Frontal cortex (tissue), 4 donors: Measurements from ENCODE around the gene MYOM1. TPM values are rescaled to one million over a fixed set of nuclear protein-coding genes. Genes with fewer than 3 reads are reported as not detected.
A peak's percentile ranks its signal among the peaks of the same experiment; 100 is the strongest.
"Not testable (repeated sequence)": the region's sequence is repeated elsewhere in the genome, so short reads cannot be mapped to it uniquely, and the experiment has no call there.

Source experiments
- DNase-seq, 2 donors: peaks; one replicate each; pipeline ENCODE4 v3.0.0; 2012; ENCODE audit warnings: low spot score in 2 of 2
- FAIRE-seq: peaks from 2 replicates; lab custom pipeline; 2012; peaks lifted over from hg19 to GRCh38; lab: Jason Lieb, UNC
- total RNA-seq: library from RNA; depleted of rRNA; stranded (reverse); fragments of >200 nt; gene quantifications from one replicate; pipeline ENCODE4 v1.2.3, GENCODE V29; 2014
- donor health status: control.
- donor health status: control.
- donor health status: control.

Gene MYOM1
- total RNA-seq, 1 donor from 2014 or later: 0.82 TPM

DNA sequence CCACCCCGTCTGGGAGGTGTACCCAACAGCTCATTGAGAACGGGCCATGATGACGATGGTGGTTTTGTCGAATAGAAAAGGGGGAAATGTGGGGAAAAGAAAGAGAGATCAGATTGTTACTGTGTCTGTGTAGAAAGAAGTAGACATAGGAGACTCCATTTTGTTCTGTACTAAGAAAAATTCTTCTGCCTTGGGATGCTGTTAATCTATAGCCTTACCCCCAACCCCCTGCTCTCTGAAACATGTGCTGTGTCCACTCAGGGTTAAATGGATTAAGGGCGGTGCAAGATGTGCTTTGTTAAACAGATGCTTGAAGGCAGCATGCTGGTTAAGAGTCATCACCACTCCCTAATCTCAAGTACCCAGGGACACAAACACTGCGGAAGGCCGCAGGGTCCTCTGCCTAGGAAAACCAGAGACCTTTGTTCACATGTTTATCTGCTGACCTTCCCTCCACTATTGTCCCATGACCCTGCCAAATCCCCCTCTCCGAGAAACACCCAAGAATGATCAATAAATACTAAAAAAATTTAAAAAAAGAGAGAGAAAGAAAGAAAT lies 169.8 kb downstream of the MYOM1 start:
- not testable (repeated sequence) for FAIRE-seq, DNase-seq

DNA sequence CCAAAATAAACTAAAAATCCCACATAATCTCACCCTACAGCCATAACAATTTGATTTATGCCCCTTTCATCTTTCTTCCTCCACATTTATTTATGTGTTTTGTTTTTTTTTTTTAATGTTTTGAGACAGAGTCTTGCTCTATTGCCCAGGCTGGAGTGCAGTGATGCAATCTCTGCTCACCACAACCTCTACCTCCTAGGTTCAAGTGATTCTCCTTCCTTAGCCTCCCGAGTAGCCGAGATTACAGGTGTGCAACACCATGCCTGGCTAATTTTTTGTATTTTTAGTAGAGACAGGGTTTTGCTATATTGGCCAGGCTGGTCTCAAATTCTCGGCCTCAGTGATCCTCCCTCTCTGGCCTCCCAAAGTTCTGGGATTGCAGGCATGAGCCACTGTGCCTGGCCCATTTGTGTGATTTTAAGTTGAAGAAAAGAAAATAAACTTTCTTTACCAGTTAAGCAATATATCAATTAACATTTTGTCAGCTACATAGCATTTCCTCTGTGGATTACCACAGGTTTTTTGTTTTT lies 170.9 kb downstream of the MYOM1 start:
- no peak for FAIRE-seq

DNA sequence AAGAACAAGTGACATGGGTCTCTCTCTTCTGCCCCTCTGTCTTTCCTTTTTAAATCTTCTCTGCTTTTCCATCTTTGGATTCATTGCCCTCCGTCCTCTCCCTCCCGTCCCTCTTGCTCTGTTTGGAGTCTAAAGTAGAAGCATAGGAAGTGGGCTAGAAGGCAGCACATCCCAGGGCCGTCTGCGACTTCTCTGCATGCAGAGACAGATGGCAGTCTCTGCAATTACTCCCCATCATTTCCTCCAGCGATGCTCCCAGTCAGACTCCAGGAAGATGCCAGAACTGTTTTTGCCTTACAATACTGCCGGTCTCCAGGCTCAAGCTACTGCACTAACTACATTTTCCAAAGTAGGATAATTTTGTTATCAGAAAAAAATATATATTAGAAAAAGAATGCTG lies 171.6 kb downstream of the MYOM1 start:
- FAIRE-seq (no peak), DNase-seq (peak in 1 of 2 donors; percentile 33)

More for the DNA sequence above, 170.9 kb downstream of the MYOM1 start:
- DNase-seq: no peak

DNA sequence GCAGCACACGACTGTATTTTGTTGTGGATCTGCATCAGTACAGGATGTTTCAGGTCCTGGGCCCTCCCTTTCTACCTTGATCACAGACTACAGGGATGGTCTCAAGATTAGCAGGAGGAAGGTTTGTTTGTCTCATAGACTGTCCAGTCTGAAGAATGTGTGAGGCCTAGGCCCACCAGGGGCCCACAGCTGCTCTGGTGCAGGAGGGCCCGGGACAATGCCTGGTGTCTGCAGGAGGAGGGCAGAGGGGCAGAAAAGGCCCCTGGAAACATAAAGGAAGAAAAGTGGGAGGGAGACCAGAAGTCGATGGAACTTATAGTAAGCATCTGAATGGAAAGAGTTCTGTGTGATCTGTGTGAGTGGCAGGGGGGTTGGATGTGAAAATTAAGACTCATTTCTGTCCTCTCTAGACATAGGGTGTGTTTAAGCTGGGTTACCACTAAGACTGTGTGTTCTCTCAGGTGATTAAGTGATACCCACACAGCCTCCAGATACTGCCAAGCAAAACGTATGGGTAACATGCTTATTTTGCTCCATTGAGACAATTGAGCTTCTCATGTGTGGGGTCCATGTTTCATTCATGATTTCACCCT lies 173.5 kb downstream of the MYOM1 start:
- FAIRE-seq: no peak
- no peak for DNase-seq

DNA sequence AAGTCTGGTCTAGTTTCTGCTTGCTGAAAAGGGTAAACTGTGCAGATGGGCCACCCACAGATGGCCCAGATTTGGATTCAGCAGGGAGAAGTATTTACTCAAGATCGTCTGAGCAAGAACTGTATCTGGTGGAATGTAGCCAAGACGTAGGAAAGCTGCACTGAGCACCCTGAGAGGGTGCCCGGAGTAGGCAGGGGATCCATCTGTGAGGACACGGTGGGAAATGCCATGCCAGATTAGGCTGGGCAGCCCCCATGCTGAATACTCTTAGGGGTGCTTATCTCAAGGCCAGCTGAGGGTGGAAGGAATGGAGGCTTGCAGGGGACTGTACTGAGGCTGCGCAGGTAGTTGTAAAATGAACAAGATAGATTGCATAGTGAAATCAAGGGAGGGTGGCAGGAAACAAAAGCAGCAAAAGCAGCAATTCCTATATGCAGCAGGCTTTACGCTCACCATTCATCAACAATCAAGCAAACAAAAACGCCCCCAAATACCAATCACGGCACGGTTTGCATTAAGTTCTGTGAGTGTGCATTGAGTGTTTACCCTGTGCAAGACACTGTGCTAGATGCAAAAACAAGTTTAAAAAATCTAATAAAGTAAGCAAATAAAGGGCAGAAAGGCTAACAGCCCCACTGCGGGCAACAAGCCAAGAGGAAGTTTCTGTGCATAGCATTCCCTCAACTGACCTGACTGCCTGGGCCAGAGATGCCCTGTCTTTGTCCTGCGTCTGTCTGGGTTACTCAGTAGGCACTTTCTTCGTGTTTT lies 174.7 kb downstream of the MYOM1 start:
- DNase-seq: peak in 1 of 2 donors; percentile 34
- no peak for FAIRE-seq

DNA sequence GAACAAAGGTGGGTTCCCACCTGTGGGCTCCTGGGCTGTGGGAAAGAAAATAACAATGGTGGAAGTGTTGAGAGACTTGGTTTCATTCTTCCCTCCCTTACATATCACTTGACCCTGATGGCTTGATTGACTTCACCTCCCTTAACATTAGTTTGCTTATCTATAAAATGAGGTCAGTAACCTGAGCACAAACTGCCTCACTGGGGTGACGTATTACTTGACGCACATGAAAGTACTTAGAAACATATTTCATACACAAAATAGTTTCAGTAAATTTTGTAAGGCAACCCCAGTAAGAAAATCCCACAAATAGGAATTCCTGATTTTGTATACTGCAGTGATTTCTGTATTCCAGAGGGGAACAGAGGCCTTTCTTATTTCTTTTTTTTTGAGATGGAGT lies 177.4 kb downstream of the MYOM1 start:
- DNase-seq: no peak
- no peak for FAIRE-seq

DNA sequence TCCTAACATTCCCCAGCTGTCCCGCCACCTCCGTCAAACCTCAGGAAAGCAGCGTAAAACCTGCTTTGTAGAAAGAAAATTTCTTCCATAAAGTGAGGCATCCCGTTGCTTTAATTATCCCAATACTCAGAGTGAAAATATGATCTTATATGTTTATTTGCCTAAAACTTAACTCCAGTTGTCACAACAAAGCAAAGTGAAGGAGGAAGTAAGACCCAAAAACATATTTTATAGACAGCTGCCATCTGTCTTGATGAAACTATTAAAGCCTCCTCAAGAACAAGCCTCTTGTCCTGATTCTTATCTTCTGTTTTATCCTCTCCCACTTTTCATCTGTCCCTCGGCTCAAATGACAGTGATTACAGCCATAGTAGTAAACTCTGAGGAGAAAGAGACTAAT lies 177.9 kb downstream of the MYOM1 start:
- DNase-seq: no peak

DNA sequence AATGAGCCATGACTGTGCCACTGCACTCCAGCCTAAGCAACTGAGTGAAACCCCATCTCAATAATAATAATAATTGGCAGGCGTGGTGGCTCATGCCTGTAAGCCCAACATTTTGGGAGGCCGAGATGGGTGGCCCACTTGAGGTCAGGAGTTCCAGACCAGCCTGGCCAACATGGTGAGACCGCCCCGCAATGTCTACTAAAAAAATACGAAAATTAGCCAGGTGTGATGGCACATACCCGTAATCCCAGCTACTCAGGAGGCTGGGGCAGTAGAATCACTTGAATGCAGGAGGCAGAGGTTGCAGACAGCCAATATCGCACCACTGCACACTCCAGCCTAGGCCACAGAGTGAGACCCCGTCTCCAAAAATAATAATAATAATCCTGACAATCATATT lies 178.9 kb downstream of the MYOM1 start:
- no peak for DNase-seq
- FAIRE-seq: no peak

More for the DNA sequence above, 177.9 kb downstream of the MYOM1 start:
- FAIRE-seq: no peak

DNA sequence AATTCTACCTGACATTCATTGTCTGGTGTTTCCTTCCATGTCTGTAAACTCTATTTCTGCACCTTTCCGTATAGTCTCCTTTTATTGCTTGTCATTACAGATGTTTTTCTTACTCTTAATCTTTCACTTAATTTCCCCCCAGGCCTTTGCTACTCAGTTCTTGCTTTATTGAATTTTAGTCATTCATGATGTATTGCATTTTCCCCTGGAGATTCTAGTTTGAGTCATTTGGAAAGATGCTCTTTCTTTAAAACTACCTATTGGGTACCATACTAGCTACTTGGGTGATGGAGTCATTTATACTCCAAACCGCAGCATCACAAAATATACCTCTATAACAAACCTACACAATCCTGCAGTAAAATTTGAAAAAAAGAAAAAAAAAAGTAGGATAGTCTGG lies 179.6 kb downstream of the MYOM1 start:
- FAIRE-seq (no peak), DNase-seq (no peak)

DNA sequence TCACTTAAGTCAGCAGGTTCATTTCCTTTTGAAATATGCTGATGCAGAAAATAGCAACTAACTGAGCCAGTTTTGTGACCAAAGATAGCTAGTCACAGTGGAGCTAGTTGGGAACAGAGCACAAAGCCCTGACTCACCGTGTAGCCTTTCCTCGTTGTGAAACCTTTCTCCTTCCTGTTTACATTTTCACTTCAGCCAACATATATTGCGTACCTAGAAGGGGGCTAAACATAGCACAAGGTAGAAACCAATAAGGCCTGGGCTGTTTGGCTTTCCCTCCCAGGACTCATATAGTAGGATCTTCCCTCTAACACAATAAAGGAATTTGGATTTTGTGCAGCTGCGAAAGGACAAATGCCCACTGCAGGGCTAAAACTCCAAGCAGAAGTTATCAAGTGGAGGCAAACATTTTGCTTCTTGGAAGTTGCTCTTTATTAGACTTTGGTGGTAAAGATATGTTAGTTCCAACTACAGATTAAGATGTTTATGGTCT lies 182.3 kb downstream of the MYOM1 start:
- FAIRE-seq (no peak), DNase-seq (peak in 1 of 2 donors; percentile 35)

DNA sequence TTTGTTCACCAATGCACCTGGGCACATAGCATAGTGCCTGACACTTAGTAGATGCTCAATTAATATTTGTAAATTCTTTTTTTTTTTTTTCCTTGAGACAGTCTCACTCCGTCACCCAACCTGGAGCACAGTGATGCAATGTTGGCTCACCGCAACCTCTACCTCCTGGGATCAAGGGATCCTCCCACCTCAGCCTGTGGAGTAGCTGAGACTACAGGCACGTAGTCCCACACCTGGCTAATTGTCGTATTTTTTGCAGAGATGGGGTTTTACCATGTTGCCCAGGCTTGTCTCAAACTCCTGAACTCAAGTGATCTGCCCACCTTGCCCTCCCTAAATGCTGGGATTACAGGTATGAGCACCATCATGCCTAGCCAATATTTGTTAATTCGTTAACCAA lies 183.7 kb downstream of the MYOM1 start:
- no peak for FAIRE-seq

DNA sequence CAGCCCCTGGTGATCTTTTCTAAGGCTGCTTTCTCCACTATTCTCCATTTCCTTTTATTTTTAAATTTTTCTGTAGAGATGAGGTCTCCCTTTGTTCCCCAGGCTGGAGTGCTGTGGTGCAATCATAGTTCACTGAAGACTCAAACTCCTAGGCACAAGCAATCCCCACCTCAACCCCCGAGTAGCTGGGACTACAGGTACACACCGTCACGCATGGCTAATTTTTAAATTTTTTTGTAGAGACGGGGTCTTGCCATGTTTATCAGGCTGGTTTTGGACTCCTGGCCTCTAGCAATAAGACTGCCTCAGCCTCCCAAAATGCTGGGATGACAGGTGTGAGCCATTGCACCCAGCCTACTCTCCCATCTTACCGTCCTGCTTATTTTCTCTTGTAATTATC lies 184.1 kb downstream of the MYOM1 start:
- DNase-seq: no peak
- FAIRE-seq: no peak

More for the DNA sequence above, 183.7 kb downstream of the MYOM1 start:
- DNase-seq: no peak

DNA sequence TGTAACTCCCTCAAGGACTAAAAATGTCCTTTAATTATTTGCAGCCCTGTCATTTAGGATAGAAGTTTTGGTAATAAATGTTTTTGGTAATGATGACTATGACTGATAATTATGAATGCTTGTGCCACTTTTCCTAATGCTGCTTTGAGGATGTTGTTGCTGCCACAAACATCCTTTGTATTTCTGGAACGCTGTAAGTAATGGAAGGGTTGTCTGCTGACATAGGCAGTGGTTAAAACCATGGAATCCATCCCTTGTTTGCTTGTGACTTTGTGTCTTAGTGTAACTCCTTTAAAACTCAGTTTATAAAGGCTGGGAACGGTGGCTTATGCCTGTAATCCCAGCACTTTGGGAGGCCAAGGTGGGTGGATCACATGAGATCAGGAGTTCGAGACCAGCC lies 187.0 kb downstream of the MYOM1 start:
- no peak for FAIRE-seq
- DNase-seq: no peak

DNA sequence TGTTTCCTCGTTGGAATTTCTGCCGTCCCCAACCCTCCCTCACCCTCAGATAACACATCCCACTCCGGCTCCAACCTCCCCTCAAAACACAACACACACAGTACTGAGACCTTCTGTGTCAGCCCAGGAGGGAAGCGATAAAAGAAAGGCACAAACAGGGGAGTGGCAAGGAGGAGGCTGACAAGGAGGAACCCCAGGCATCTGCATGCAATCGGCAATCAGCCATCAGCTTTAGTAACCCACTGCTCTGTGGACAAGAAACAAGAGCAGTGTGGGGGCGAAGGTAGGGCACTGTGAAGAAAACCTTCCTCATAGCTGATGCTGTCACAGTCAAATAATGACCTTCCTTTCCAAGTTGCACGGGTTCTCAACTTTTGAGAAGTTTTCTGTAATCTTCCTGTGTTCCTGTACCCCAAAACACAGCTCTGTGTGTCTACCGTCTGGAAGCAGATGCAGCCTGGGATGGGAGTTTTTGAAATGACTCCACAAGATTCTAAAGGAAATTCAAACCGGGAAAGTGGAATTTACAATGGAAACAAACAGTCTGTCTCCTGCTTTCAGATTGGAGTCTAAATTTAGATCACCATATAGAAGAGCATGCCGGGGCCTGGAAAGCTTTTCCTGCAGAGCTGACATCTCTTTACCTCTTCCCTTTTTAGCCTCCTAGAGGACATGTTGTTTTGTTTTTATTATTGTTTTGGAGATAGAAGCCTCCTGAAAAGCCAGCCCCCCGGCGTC lies 190.4 kb downstream of the MYOM1 start:
- FAIRE-seq (no peak), DNase-seq (no peak)

DNA sequence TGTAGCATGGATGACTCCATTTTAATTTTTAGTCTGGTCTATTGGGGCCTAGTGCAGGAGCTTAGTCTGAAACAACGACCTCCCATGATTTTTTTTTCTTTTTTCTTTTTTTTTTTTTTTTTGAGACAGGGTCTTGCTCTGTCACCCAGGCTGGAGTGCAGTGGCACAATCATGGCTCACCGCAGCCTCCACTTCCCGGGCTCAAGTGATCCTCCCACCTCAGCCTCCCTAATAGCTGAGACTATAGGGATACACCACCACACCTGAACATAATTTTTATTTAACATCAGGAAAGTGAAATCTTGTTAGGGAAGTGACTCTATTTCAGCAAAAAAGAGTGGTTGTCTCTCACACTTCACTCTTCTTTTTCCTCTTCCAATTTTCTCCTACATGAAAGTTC lies 191.7 kb downstream of the MYOM1 start:
- DNase-seq, FAIRE-seq: not testable (repeated sequence)

DNA sequence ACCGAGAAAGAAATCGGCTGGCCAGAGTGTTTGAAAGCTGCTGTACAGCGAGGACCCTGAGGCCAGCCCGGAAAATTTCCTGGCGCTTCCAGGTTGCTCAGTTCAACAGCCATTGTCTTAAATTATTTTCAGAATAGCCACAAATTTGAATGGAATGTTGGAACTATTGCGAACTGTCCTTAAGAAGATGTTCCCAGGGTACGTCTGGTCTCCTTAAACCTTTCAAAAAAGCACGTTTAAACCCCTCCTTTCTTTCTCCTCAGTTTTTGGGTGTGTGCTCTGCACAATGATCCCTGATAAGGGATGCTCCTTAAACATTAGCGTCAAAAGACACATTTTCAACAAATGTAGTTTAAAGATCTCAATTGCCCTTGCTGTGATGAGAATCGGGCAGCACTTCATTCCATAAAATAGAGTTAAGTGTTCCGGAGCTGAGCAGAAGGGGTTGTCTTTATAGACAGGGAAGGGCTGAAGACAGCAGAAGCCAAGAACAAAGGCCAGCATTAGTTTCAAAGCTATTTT lies 192.3 kb downstream of the MYOM1 start:
- no peak for DNase-seq

DNA sequence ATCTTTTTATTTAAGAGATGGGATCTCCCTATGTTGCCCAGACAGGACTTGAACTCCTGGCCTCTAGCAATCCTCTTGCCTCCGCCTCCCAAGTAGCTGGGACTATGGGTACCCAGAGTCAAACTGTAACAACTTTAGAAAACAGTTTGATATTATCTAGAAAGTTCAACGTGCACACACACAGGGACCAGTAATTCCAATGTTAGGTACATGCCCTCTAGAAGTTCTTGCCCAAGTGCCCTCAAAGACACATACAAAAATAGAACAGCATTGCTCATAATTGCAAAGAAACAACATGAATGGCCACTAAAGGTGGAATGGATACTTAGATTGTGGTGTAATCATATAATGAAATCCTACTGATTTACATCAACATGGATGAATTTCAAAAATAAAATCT lies 194.2 kb downstream of the MYOM1 start:
- FAIRE-seq (no peak), DNase-seq (no peak)

More for the DNA sequence above, 192.3 kb downstream of the MYOM1 start:
- FAIRE-seq: no peak

DNA sequence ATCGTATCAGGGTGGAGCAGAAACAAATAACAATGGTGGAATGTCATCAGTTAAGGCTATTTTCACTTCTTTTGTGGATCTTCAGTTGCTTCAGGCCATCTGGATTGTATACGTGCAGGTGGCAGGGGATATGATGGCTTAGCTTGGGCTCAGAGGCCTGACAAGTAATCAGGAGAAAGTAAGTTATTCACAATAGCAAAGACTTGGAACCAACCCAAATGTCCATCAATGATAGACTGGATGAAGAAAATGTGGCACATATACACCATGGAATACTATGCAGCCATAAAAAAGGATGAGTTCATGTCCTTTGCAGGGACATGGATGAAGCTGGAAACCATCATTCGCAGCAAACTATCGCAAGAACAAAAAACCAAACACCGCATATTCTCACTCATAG lies 196.2 kb downstream of the MYOM1 start:
- not testable (repeated sequence) for FAIRE-seq, DNase-seq
